Activated CD4-positive, alpha-beta T cell treated with anti-CD3 and anti-CD28 coated beads, Interleukin-2, Interleukin-4, amounts not matched to agents 100 ng/mL and 50 ng/mL, durations not matched to agents 16 hours and 8 hours (primary cell): ENCODE measurements around the gene CD28.
"Not testable (repeated sequence)": the region's sequence is repeated elsewhere in the genome, so short reads cannot be mapped to it uniquely, and the experiment has no call there.

Source experiments
- DNase-seq: peaks from one replicate; pipeline ENCODE4 v3.0.0-alpha.2; 2020; ENCODE audit warnings: low spot score

The CD28 gene

DNA sequence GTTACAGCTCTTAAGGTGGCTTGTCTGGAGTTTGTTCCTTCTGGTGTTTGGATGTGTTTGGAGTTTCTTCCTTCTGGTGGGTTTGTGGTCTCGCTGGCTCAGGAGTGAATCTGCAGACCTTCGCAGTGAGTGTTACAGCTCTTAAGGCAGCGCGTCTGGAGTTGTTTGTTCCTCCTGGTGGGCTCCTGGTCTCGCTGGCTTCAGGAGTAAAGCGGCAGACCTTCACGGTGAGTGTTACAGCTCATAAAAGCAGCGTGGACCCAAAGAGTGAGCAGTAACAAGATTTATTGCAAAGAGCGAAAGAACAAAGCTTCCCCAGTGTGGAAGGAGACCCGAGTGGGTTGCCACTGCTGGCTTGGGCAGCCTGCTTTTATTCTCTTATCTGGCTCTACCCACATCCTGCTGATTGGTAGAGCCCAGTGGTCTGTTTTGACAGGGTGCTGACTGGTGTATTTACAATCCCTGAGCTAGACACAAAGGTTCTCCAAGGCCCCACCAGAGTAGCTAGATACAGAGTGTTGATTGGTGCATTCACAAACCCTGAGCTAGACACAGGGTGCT lies 78.4 kb downstream of the CD28 start:
- not testable (repeated sequence) for DNase-seq

DNA sequence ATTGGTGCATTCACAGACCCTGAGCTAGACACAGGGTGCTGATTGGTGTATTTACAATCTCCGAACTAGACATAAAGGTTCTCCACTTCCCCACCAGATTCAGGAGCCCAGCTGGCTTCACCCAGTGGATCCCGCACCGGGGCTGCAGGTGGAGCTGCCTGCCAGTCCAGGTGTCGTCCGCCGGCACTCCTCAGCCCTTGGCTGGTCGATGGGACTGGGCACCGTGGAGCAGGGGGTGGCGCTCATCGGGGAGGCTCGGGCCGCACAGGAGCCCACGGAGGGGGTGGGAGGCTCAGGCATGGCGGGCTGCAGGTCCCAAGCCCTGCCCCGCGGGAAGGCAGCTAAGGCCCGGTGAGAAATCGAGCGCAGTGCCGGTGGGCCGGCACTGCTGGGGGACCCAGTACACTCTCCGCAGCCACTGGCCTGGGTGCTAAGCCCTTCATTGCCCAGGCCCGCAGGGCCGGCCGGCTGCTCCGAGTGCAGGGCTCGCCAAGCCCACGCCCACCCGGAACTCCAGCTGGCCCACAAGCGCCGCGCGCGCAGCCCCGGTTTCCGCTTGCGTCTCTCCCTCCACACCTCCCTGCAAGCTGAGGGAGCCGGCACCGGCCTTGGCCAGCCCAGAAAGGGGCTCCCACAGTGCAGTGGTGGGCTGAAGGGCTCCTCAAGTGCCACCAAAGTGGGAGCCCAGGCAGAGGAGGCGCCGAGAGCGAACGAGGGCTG lies 79.1 kb downstream of the CD28 start:
- not testable (repeated sequence) for DNase-seq

DNA sequence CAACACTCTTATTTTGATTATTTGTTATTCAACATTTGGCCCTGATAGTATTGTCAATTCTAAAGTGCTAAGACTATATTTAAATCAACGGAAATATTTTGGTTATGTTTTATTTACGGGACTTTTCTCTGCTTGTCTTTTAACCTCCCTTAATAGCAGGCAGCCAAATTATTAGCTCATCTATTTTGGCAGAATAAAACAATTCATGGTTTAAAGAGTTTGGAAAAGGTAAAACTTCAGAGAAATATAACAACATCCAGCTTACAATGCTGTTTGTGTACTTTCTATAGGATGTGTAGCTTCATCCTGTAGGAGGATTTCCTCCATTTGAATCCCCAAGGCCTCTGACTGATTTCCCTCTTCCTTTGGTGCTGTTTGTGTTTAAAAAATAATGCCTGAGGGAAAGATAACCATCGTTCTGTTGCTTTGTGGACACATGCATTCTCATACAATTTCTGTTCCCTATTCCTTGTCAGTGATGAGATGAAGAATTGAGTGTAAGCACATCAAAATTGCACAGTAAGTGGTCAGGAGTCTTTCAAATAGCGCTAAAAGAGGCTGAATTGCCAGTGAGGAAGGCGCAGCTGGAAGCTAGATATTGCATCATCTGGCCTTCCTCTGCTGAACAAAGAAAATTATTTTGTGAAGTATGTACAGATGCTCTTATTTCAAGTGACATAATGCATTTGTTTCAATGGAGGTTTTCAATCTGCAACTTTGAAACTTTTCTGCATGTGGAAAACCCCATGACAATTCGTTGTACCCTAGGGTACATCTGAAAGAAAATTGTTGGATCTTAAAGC lies 80.3 kb downstream of the CD28 start:
- no peak for DNase-seq

DNA sequence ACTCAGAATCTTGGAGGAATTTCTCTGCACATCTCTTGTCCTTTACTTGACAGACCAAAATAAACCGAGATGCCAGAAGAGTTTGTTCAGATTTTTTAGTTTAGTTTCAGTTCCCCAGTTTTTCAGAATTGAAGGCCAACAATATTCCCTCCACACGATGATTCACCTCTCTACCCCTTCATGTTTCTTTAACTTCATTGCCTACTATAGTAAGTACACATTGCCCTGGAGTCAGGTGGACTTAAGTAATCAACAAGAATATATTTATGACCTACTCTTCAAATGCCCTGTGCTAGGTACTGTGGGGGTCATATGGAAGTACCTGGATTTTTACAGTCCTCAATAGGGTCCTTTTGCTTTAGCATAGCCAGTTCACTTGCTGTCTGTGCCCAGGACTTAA lies 81.5 kb downstream of the CD28 start:
- DNase-seq, result no peak
